Sigmoid colon (tissue), 7 donors: ENCODE measurements around the gene FRAS1. TPM values are rescaled to one million over a fixed set of nuclear protein-coding genes. Genes with fewer than 3 reads are reported as not detected.

ENCODE experiments used
- DNase-seq: peaks from one replicate; pipeline ENCODE4 v3.0.0-alpha.2; 2019
- H3K27ac ChIP-seq, 4 donors: fragments of 200-600 bp; sonication (generic); one replicate each; pipeline ENCODE4 v1.5.1; 2016 to 2019; ENCODE audit warnings: mild to moderate bottlenecking in 1 of 4
- H3K27me3 ChIP-seq, 3 donors: fragments of 200-600 bp; sonication (generic); one replicate each; pipeline ENCODE4 v1.5.1; 2019; ENCODE audit warnings: mild to moderate bottlenecking in 1 of 3
- H3K36me3 ChIP-seq, 4 donors: fragments of 200-600 bp; sonication (generic); one replicate each; pipeline ENCODE4 v1.5.1; 2016 to 2019
- H3K4me1 ChIP-seq, 4 donors: fragments of 200-600 bp; sonication (generic); one replicate each; pipeline ENCODE4 v1.5.1; 2017 to 2019
- H3K4me3 ChIP-seq, 4 donors: fragments of 200-600 bp; sonication (generic); one replicate each; pipeline ENCODE4 v1.5.1; 2017 to 2019; ENCODE audit warnings: mild to moderate bottlenecking in 2 of 4, moderate library complexity in 1 of 4
- H3K9me3 ChIP-seq, 4 donors: fragments of 200-600 bp in 3 of 4; sonication (generic) in 3 of 4; one replicate each; pipeline versions ENCODE4 v1.5.1 to v1.6.1; 2013 to 2019
- EP300 ChIP-seq, 4 donors: sonication (generic); formaldehyde crosslinking; IDR thresholded peaks; one replicate each; pipeline ENCODE4 v1.6.1; 2017; ENCODE audit warnings: antibody characterized with exemption in 4 of 4
- POLR2A ChIP-seq, 2 donors: fragments of 450-650 bp; IDR thresholded peaks; one replicate each; pipeline ENCODE4 v1.6.1; 2016; ENCODE audit warnings: antibody characterized with exemption in 2 of 2, mild to moderate bottlenecking in 2 of 2, moderate library complexity in 2 of 2
- POLR2AphosphoS5 ChIP-seq, 4 donors: sonication (generic); formaldehyde crosslinking; IDR thresholded peaks; one replicate each; pipeline ENCODE4 v1.6.1; 2017; ENCODE audit warnings: antibody characterized with exemption in 4 of 4
- WGBS, 2 donors: extraction: QIAGEN DNeasy Blood & Tissue Kit; methylation state at CpG; one replicate each; pipeline ENCODE4 v1.1.7; 2013; 5-methylcytosine and 5-hydroxymethylcytosine counted together
- intact Hi-C: fragments of 100-400 bp; cut with DNase I; formaldehyde crosslinking; loops from one replicate; pipeline ENCODE4 v1.15.1; 2023
- polyA plus RNA-seq, 3 donors: library from polyadenylated mRNA; stranded (reverse); fragments of 200-250 nt; gene quantifications; one replicate each; pipeline ENCODE4 v1.2.3, GENCODE V29; 2013
- total RNA-seq, 4 donors: library from RNA; depleted of rRNA; stranded (reverse); fragments of >200 nt; gene quantifications; one replicate each; pipeline ENCODE4 v1.1.0, GENCODE V29; 2016
- TF ChIP-seq, protein P1 (sequence below), 4 experiments: fragments of 450-650 bp in 3 of 4; fragments of 200-600 bp in 1 of 4; IDR thresholded peaks; one replicate each; pipeline ENCODE4 v1.5.1; 2016 to 2019; ENCODE audit warnings: antibody characterized with exemption in 4 of 4, mild to moderate bottlenecking in 3 of 4, moderate library complexity in 2 of 4
- donor health status: healthy with polysubstance abuse.
- donor health status: Bipolar disorder and iron deficiency.
- donor health status: healthy.

FRAS1 gene
- total and polyA plus RNA-seq, 7 donors: under 0.01 to 22.4 (median 7.4) TPM; not detected in 1

GRCh38 chr4:78509043-78509442 is 451.9 kb downstream of the FRAS1 start:
- no peaks in the 10 kb centered on the region for H3K9me3 ChIP-seq
- no peak for DNase-seq
- no peak overlapping the region for H3K27ac ChIP-seq
- 80 to 91% methylated on average over 2 of the region's 2 CpGs for WGBS, 2 donors
- TF ChIP-seq, protein P1, sequence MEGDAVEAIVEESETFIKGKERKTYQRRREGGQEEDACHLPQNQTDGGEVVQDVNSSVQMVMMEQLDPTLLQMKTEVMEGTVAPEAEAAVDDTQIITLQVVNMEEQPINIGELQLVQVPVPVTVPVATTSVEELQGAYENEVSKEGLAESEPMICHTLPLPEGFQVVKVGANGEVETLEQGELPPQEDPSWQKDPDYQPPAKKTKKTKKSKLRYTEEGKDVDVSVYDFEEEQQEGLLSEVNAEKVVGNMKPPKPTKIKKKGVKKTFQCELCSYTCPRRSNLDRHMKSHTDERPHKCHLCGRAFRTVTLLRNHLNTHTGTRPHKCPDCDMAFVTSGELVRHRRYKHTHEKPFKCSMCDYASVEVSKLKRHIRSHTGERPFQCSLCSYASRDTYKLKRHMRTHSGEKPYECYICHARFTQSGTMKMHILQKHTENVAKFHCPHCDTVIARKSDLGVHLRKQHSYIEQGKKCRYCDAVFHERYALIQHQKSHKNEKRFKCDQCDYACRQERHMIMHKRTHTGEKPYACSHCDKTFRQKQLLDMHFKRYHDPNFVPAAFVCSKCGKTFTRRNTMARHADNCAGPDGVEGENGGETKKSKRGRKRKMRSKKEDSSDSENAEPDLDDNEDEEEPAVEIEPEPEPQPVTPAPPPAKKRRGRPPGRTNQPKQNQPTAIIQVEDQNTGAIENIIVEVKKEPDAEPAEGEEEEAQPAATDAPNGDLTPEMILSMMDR (IDR thresholded peaks at IDR 0.05): no peak
- TF ChIP-seq POLR2AphosphoS5 (IDR thresholded peaks at IDR 0.05) (no peak), POLR2A (IDR thresholded peaks at IDR 0.05) (no peak), EP300 (IDR thresholded peaks at IDR 0.05) (no peak)
- H3K27me3 ChIP-seq: no peaks in the 10 kb centered on the region
- intact Hi-C loops: no loop called here
- no peak overlapping the region for H3K4me3 ChIP-seq
- H3K4me1 ChIP-seq: no peaks in the 10 kb centered on the region
- peaks cover 0 to 10% (median 0%) of the 10 kb centered on the region in 4 donors for H3K36me3 ChIP-seq

GRCh38 chr4:78510108-78510507 is 453.0 kb downstream of the FRAS1 start:
- Histone ChIP-seq H3K27me3 (no peaks in the 10 kb centered on the region), H3K4me3 (no peak overlapping the region), H3K27ac (no peak overlapping the region), H3K36me3 (peaks cover 0 to 10% (median 0%) of the 10 kb centered on the region in 4 donors), H3K9me3 (no peaks in the 10 kb centered on the region), H3K4me1 (no peaks in the 10 kb centered on the region)
- intact Hi-C loops: loop anchor here (10.0 kb wide), 1 partner anchor 455 kb away; the partner anchor contains the start of gene FRAS1
- WGBS, 2 donors: 67 to 91% methylated on average over 1 of the region's 1 CpG
- no peak for DNase-seq
- TF ChIP-seq POLR2A (IDR thresholded peaks at IDR 0.05) (no peak), POLR2AphosphoS5 (IDR thresholded peaks at IDR 0.05) (no peak), EP300 (IDR thresholded peaks at IDR 0.05) (no peak)
- TF ChIP-seq, protein P1 (IDR thresholded peaks at IDR 0.05): no peak

DNA sequence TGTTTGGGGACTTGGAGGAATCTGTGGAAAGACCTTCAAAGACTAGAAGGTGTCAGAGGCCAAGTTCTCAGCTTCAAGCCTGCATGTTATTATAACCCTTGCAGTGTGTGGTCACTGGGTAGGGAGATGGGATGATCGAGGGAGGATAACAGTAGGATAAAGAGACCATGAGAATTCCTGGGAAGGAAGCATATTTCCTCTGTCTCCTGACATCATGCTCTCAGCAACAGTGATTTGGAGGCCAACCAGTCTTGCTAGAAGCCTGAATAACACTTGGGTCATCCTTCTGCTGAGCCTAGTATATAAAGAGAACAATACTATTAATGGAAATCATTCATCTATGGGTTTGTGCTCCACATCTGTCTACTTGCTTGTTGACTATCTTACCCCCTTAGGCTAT is 453.6 kb downstream of the FRAS1 start:
- peaks cover 0 to 10% (median 0%) of the 10 kb centered on the region in 4 donors for H3K36me3 ChIP-seq
- no peaks in the 10 kb centered on the region for H3K9me3 ChIP-seq
- no peak overlapping the region for H3K4me3 ChIP-seq
- no peak for TF ChIP-seq POLR2AphosphoS5 (IDR thresholded peaks at IDR 0.05)
- no peaks in the 10 kb centered on the region for H3K4me1 ChIP-seq
- intact Hi-C loops: loop anchor here (10.0 kb wide), 1 partner anchor 456 kb away; the partner anchor contains the start of gene FRAS1
- WGBS, 2 donors: 47 to 78% methylated on average over 1 of the region's 1 CpG
- H3K27ac ChIP-seq: no peak overlapping the region
- H3K27me3 ChIP-seq: no peaks in the 10 kb centered on the region
- no peak for DNase-seq

DNA sequence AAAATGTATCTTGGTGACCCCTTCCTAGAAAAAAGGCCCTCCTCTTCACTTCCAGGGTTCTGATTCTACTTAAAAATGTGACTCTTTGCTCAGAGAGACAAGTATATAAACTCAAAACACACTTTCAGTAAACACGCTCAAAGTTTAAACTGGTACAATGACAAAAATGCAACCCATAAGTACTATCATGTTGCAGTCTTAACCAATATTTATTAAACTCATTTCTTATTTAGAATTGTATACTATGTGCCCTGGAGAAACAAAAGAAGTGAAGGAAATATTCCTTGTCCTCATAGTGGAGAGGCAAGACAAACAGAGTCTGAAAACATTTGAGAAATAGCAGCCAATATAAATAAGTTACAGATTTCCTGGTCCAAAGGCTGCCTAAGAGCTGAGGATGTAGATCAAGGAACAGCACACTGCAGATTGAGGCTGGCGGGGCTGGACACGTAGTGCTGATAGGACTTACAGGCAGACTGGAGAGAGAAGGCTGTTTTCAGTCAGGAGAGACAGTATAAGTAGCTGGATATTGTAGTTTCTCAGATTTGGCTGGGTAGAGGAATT is 455.3 kb downstream of the FRAS1 start:
- WGBS, 2 donors: 16 to 61% methylated on average over 3 of the region's 3 CpGs
- no peaks in the 10 kb centered on the region for H3K9me3 ChIP-seq
- H3K27me3 ChIP-seq: no peaks in the 10 kb centered on the region
- intact Hi-C loops: loop anchor here (10.0 kb wide), 1 partner anchor 458 kb away; the partner anchor contains the start of gene FRAS1
- DNase-seq: no peak
- H3K36me3 ChIP-seq: peaks cover 0 to 10% (median 0%) of the 10 kb centered on the region in 4 donors
- no peak overlapping the region for H3K27ac ChIP-seq
- no peak overlapping the region for H3K4me3 ChIP-seq
- TF ChIP-seq EP300 (IDR thresholded peaks at IDR 0.05) (no peak), POLR2AphosphoS5 (IDR thresholded peaks at IDR 0.05) (no peak), POLR2A (IDR thresholded peaks at IDR 0.05) (no peak)
- TF ChIP-seq, protein P1 (IDR thresholded peaks at IDR 0.05): no peak
- H3K4me1 ChIP-seq: no peaks in the 10 kb centered on the region

DNA sequence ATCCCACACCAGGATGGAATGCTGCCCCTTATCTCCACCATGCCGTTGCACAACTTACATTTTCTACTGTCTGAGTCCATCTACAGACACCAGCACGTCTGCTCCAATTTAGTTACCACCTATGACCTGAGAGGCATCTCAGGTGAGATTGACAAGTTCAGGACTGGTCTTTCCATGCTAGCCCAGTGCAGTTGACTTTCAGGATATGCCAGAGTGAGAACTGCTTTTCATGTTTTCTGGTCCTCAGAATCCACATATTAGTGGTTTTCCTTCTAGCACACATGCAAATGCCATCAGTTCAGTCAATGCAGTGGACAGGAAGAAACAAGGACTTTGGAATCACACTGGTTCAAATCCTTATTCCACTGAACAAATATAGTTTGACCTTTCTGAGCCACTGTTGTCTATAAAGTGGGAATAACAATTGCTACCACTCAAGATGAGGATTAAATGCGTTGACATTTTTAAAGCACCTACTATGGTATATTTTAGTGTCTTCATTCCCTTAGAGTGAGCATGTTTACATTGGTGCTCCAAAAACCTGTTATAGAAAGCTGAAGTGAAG is 456.4 kb downstream of the FRAS1 start:
- no peaks in the 10 kb centered on the region for H3K9me3 ChIP-seq
- no peaks in the 10 kb centered on the region for H3K4me1 ChIP-seq
- H3K4me3 ChIP-seq: no peak overlapping the region
- TF ChIP-seq EP300 (IDR thresholded peaks at IDR 0.05): no peak
- TF ChIP-seq, protein P1 (IDR thresholded peaks at IDR 0.05): no peak
- peaks cover 0 to 6% (median 0%) of the 10 kb centered on the region in 4 donors for H3K36me3 ChIP-seq
- WGBS, 2 donors: 61 to 80% methylated on average over 3 of the region's 3 CpGs
- intact Hi-C loops: loop anchor here (10.0 kb wide), 1 partner anchor 459 kb away; the partner anchor contains the start of gene FRAS1
- no peak for DNase-seq
- no peak overlapping the region for H3K27ac ChIP-seq
- H3K27me3 ChIP-seq: no peaks in the 10 kb centered on the region
